ENCODE measurements around the gene PIK3R5. TPM values are rescaled to one million over a fixed set of nuclear protein-coding genes. Genes with fewer than 3 reads are reported as not detected.
A peak's percentile ranks its signal among the peaks of the same experiment; 100 is the strongest.

The PIK3R5 gene
- polyA plus RNA-seq, 3 donors, result 32.1 to 127 (median 47.5) TPM

- H3K27me3 ChIP-seq (ENCODE audit: control insufficient read depth in 2 of 2, insufficient read depth in 2 of 2, low read length in 2 of 2), result no peaks in the 10 kb centered on the region
- WGBS (ENCODE audit: insufficient coverage), result 90% methylated on average over 31 of the region's 33 CpGs
- TF ChIP-seq CTCF (IDR thresholded peaks at IDR 0.05), result peak; percentile 87
- no peaks in the 10 kb centered on the region for H3K9me3 ChIP-seq (replicated peaks in 1 of 2; ENCODE audit: control insufficient read depth in 1 of 2, insufficient read depth in 1 of 2, low read length in 2 of 2)
- Mint-ChIP-seq H3K4me1 (no peaks in the 10 kb centered on the region), H3K27me3 (ENCODE audit: low read depth in 3 of 3) (no peaks in the 10 kb centered on the region), H3K4me3 (no peak overlapping the region), H3K36me3 (peaks cover 51 to 55% of the 10 kb centered on the region in 2 donors), H3K9me3 (peaks cover 0 to 3% (median 0%) of the 10 kb centered on the region in 7 donors), H3K27ac (no peak overlapping the region)
- no peaks in the 10 kb centered on the region for H3K79me2 ChIP-seq (ENCODE audit: insufficient read depth, low read length)
- H4K20me1 ChIP-seq (ENCODE audit: insufficient read depth, low read length), result no peaks in the 10 kb centered on the region
- H3K4me3 ChIP-seq (replicated peaks in 1 of 3; ENCODE audit: low read depth in 2 of 3, low read length in 3 of 3), result no peak overlapping the region
- no peak overlapping the region for H3K4me2 ChIP-seq (replicated peaks; ENCODE audit: extremely low read depth, low read length, poor library complexity, severe bottlenecking)
- H3K4me1 ChIP-seq (ENCODE audit: control insufficient read depth in 1 of 2, insufficient read depth in 2 of 2, low read length in 2 of 2), result no peaks in the 10 kb centered on the region
- H3K9ac ChIP-seq (ENCODE audit: insufficient read depth, low read length, poor library complexity, severe bottlenecking), result no peak overlapping the region
- no peak overlapping the region for H2AFZ ChIP-seq (ENCODE audit: insufficient read depth, low read depth, low read length, poor library complexity, severe bottlenecking)
- peak; percentile 15 to 34 (median 26) for DNase-seq
- intact Hi-C loops (cut with micrococcal nuclease), result no loop called here
- H3K36me3 ChIP-seq (replicated peaks in 1 of 2; ENCODE audit: control insufficient read depth in 1 of 2, insufficient read depth in 2 of 2, low read length in 2 of 2), result peaks cover 45 to 81% of the 10 kb centered on the region in 2 donors
- H3K27ac ChIP-seq (ENCODE audit: low read depth in 1 of 2, low read length in 2 of 2), result peak overlapping the region in 1 of 2 donors; percentile 20
These were observed 132.7 kb downstream of the PIK3R5 start for GRCh38 chr17:8832711-8833352.

GRCh38 chr17:8831234-8831849 lies 134.2 kb downstream of the PIK3R5 start:
- H4K20me1 ChIP-seq (ENCODE audit: insufficient read depth, low read length), result no peaks in the 10 kb centered on the region
- no peak overlapping the region for H2AFZ ChIP-seq (ENCODE audit: insufficient read depth, low read depth, low read length, poor library complexity, severe bottlenecking)
- Mint-ChIP-seq H3K36me3 (peaks cover 46 to 52% of the 10 kb centered on the region in 2 donors), H3K27me3 (ENCODE audit: low read depth in 3 of 3) (no peaks in the 10 kb centered on the region), H3K9me3 (peaks cover 0 to 1% (median 0%) of the 10 kb centered on the region in 7 donors), H3K27ac (peak overlapping the region in 2 of 7 donors; percentile 63), H3K4me1 (no peaks in the 10 kb centered on the region), H3K4me3 (no peak overlapping the region)
- H3K4me3 ChIP-seq (replicated peaks in 1 of 3; ENCODE audit: low read depth in 2 of 3, low read length in 3 of 3), result no peak overlapping the region
- H3K27ac ChIP-seq (ENCODE audit: low read depth in 1 of 2, low read length in 2 of 2), result no peak overlapping the region
- no peak overlapping the region for H3K9ac ChIP-seq (ENCODE audit: insufficient read depth, low read length, poor library complexity, severe bottlenecking)
- H3K4me1 ChIP-seq (ENCODE audit: control insufficient read depth in 1 of 2, insufficient read depth in 2 of 2, low read length in 2 of 2), result no peaks in the 10 kb centered on the region
- H3K9me3 ChIP-seq (replicated peaks in 1 of 2; ENCODE audit: control insufficient read depth in 1 of 2, insufficient read depth in 1 of 2, low read length in 2 of 2), result no peaks in the 10 kb centered on the region
- 100% methylated on average over 6 of the region's 7 CpGs for WGBS (ENCODE audit: insufficient coverage)
- DNase-seq, result no peak
- TF ChIP-seq CTCF (IDR thresholded peaks at IDR 0.05), result no peak
- H3K4me2 ChIP-seq (replicated peaks; ENCODE audit: extremely low read depth, low read length, poor library complexity, severe bottlenecking), result no peak overlapping the region
- peaks cover 34 to 78% of the 10 kb centered on the region in 2 donors for H3K36me3 ChIP-seq (replicated peaks in 1 of 2; ENCODE audit: control insufficient read depth in 1 of 2, insufficient read depth in 2 of 2, low read length in 2 of 2)
- no peaks in the 10 kb centered on the region for H3K79me2 ChIP-seq (ENCODE audit: insufficient read depth, low read length)
- intact Hi-C loops (cut with micrococcal nuclease), result no loop called here
- no peaks in the 10 kb centered on the region for H3K27me3 ChIP-seq (ENCODE audit: control insufficient read depth in 2 of 2, insufficient read depth in 2 of 2, low read length in 2 of 2)
